ENCODE results near the gene MCOLN1.

GRCh38 chr19:7549429-7550148, 27.2 kb downstream of the MCOLN1 start:
- TF ChIP-seq CTCF (conservative IDR thresholded peaks at IDR 0.05; ENCODE audit: low read depth, low read length) (no peak), EZH2 (IDR thresholded peaks at IDR 0.05; ENCODE audit: borderline replicate concordance, low read depth, low read length, poor library complexity, severe bottlenecking) (no peak)

Data from A673 (cell line).